Vagina (tissue), 2 donors: Measurements from ENCODE around the gene SPATA45.

Experiments
- POLR2A ChIP-seq, 2 donors: fragments of 450-650 bp; IDR thresholded peaks; one replicate each; pipeline ENCODE4 v1.6.1; 2017; ENCODE audit warnings: antibody characterized with exemption in 2 of 2, mild to moderate bottlenecking in 2 of 2, moderate library complexity in 2 of 2
- TF ChIP-seq, protein P1 (sequence below), 3 experiments: fragments of 450-650 bp in 2 of 3; fragments of 200-600 bp in 1 of 3; sonication (generic) in 1 of 3; IDR thresholded peaks; one replicate each; pipeline ENCODE4 v1.5.1; 2017 to 2019; ENCODE audit warnings: antibody characterized with exemption in 3 of 3, mild to moderate bottlenecking in 2 of 3, moderate library complexity in 2 of 3

DNA sequence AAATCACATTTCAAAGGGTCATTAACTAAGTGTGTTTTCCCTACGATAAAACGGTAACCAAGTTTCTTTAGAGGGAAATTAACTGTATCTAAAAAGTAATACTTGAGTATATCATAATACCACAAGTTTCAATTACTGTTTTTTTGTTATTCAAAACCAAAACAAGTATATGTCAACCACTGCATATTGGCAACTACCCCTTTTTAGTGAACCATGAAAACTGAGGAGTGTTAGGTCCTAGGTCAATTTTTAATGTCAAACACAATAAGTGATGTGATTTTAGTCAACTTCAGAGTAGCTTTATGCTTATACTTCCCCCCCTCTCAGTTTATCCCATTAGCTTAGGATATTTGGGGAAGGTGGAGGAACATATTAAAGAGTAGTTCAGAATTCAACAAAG is 66.2 kb downstream of the SPATA45 start:
- TF ChIP-seq, protein P1, sequence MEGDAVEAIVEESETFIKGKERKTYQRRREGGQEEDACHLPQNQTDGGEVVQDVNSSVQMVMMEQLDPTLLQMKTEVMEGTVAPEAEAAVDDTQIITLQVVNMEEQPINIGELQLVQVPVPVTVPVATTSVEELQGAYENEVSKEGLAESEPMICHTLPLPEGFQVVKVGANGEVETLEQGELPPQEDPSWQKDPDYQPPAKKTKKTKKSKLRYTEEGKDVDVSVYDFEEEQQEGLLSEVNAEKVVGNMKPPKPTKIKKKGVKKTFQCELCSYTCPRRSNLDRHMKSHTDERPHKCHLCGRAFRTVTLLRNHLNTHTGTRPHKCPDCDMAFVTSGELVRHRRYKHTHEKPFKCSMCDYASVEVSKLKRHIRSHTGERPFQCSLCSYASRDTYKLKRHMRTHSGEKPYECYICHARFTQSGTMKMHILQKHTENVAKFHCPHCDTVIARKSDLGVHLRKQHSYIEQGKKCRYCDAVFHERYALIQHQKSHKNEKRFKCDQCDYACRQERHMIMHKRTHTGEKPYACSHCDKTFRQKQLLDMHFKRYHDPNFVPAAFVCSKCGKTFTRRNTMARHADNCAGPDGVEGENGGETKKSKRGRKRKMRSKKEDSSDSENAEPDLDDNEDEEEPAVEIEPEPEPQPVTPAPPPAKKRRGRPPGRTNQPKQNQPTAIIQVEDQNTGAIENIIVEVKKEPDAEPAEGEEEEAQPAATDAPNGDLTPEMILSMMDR (IDR thresholded peaks at IDR 0.05): no peak
- TF ChIP-seq POLR2A (IDR thresholded peaks at IDR 0.05): no peak
